AG09319 (cell line): Measurements from ENCODE around the gene CACNB4.

ENCODE experiments used
- DNase-seq: peaks from one replicate; pipeline ENCODE4 v3.0.0-alpha.2; 2010; ENCODE audit warnings: low read depth; ENCODE audit errors: extremely low read depth
- CTCF ChIP-seq: IDR thresholded peaks from 2 replicates; pipeline ENCODE4 v1.5.1; 2011; ENCODE audit warnings: low read depth, mild to moderate bottlenecking, inconsistent platforms, low read length, moderate library complexity

Gene CACNB4

GRCh38 chr2:151844211-151844896 lies 254.5 kb downstream of the CACNB4 start:
- TF ChIP-seq CTCF, result no peak
- DNase-seq, result no peak

- no peak for TF ChIP-seq CTCF
- DNase-seq, result no peak
Observed at GRCh38 chr2:151843691-151844061, 255.2 kb downstream of the CACNB4 start.

GRCh38 chr2:151842830-151843690 lies 255.8 kb downstream of the CACNB4 start:
- DNase-seq, result no peak
- TF ChIP-seq CTCF, result no peak

- DNase-seq, result no peak
- TF ChIP-seq CTCF, result no peak
Observed at GRCh38 chr2:151841047-151841424, 257.8 kb downstream of the CACNB4 start.

DNA sequence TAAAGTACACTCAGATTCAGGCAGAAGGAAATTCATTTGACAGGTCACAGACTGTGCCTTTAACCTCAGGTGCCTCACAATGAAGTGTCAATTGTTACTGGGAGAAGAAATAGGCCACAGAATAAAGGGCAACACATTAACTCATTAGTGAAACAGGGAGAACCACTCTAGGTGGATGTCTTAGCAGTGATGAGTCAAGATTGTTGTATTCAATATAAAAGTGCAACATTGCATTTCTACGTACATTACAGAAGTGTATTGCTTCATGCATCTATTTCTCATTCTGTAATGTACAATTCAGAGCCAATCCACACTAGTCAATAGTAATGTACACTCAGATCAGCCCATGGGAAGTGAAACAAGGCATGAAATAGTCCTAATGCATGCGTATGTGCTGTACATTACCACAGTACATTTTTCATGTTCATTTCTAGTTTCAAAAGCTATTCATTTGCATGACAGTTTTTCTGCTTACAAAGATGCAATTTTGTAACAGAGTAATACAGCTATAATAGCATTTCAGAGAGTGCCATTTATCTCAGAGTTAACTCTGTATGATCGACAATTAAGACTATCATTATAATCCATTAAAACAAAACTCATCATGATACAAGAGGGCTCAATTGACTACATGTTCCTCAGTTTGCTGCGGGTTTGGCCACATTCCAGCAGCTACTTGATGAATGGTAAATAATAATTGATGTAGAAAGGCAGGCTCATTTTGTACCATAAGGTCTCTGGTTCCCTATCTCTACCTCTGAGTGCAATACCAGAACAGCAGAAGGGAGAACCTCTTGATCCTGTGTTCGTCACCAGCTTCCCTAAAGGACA lies 258.4 kb downstream of the CACNB4 start:
- TF ChIP-seq CTCF, result no peak
- DNase-seq, result no peak

GRCh38 chr2:151837926-151838325 lies 260.9 kb downstream of the CACNB4 start:
- DNase-seq, result no peak
- TF ChIP-seq CTCF, result no peak

DNA sequence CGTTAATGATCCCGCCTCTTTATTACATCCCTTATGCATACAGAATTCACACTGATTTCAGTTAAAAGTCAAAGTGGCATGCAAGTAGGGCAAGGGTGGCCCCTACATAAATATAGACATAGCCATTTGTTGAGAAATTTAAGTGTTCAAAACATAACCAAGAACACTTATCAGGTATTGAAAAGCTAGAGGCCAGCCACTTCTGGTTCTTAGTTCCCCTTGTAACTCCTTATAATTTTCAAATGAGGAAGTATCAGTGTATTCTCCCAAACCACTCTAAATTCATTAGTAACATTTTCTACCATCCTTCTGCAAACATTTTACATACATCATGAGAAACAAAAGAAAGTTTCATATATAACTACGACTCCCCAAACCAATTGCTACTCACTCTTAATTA lies 264.9 kb downstream of the CACNB4 start:
- TF ChIP-seq CTCF, result no peak
- DNase-seq, result no peak
